IPS DF 19.7 (cell line): ENCODE data around the gene TOMT.
A peak's percentile ranks its signal among the peaks of the same experiment; 100 is the strongest.

ENCODE experiments used
- DNase-seq: peaks from one replicate; pipeline ENCODE4 v3.0.0-alpha.2; 2013; ENCODE audit warnings: low read depth, low spot score

The TOMT gene

GRCh38 chr11:72105888-72106287 lies at the start of gene TOMT:
Gene TOMT, plus strand, starts transcription at chr11:72105924. Its CDS starts 28 bp downstream, at chr11:72105952.
- no peak for DNase-seq

GRCh38 chr11:72058416-72059034 lies 47.2 kb upstream of the TOMT start:
- no peak for DNase-seq

- DNase-seq = no peak
Observed at GRCh38 chr11:72061739-72062396, 43.9 kb upstream of the TOMT start.

- DNase-seq = no peak
Observed at GRCh38 chr11:72066855-72067254, 38.9 kb upstream of the TOMT start.

GRCh38 chr11:72067266-72067665 lies 38.5 kb upstream of the TOMT start:
- DNase-seq = no peak

- DNase-seq = no peak
Observed at GRCh38 chr11:72067676-72068075, 38.0 kb upstream of the TOMT start.

GRCh38 chr11:72069200-72069599 lies 36.5 kb upstream of the TOMT start:
- DNase-seq = no peak

GRCh38 chr11:72069787-72070251 lies 35.9 kb upstream of the TOMT start:
- no peak for DNase-seq

- DNase-seq = no peak
Observed at GRCh38 chr11:72070491-72070890, 35.2 kb upstream of the TOMT start.

GRCh38 chr11:72072348-72072747 lies 33.4 kb upstream of the TOMT start:
- no peak for DNase-seq

- DNase-seq = no peak
Observed at GRCh38 chr11:72075109-72075508, 30.6 kb upstream of the TOMT start.

- no peak for DNase-seq
Observed at GRCh38 chr11:72075756-72076155, 30.0 kb upstream of the TOMT start.

- DNase-seq = no peak
Observed at GRCh38 chr11:72078477-72078876, 27.2 kb upstream of the TOMT start.

GRCh38 chr11:72079819-72080325 lies 25.9 kb upstream of the TOMT start:
- DNase-seq = no peak

- peak; percentile 99 for DNase-seq
Observed at GRCh38 chr11:72080326-72081183, 25.2 kb upstream of the TOMT start, which contains the start of the genes LRRC51 and NUMA1. Gene LRRC51, plus strand, starts transcription at chr11:72080850. Its CDS starts 8,234 bp downstream, at chr11:72089084. Gene NUMA1, minus strand, starts transcription at chr11:72080542. Its CDS starts 44,599 bp downstream, at chr11:72035943.

GRCh38 chr11:72081184-72081644 lies 24.5 kb upstream of the TOMT start:
- DNase-seq = no peak

GRCh38 chr11:72081821-72082453 lies 23.8 kb upstream of the TOMT start:
- DNase-seq = no peak

GRCh38 chr11:72083414-72083813 lies 22.3 kb upstream of the TOMT start:
- no peak for DNase-seq

- DNase-seq = no peak
Observed at GRCh38 chr11:72084076-72084475, 21.6 kb upstream of the TOMT start.

GRCh38 chr11:72084965-72085364 lies 20.8 kb upstream of the TOMT start:
- DNase-seq = no peak

GRCh38 chr11:72085621-72086351 lies 19.9 kb upstream of the TOMT start:
- DNase-seq = no peak
